CD14-positive monocyte (primary cell): ENCODE results near the gene RIN2. TPM values are rescaled to one million over a fixed set of nuclear protein-coding genes. Genes with fewer than 3 reads are reported as not detected.

Source experiments
- DNase-seq, 3 donors: peaks; one replicate each; pipeline ENCODE4 v3.0.0-alpha.2; 2011 to 2022
- H2AFZ ChIP-seq: 2 replicates; pipeline ENCODE4 v1.6.0; 2012; ENCODE audit warnings: mild to moderate bottlenecking, low read depth, low read length, inconsistent platforms; ENCODE audit not compliant: insufficient read depth, poor library complexity, severe bottlenecking
- H3K27ac ChIP-seq, 2 donors: 1 replicate in 1 of 2; 2 replicates in 1 of 2; pipeline ENCODE4 v1.5.1; 2012 to 2013; ENCODE audit warnings: low read length in 2 of 2, control low read depth in 1 of 2, inconsistent platforms in 1 of 2, low read depth in 1 of 2, mild to moderate bottlenecking in 1 of 2
- H3K27me3 ChIP-seq, 2 donors: one replicate each; pipeline versions ENCODE4 v1.6.0 to v1.6.1; 2011 to 2013; ENCODE audit warnings: low read length in 2 of 2; ENCODE audit not compliant: control insufficient read depth in 2 of 2, insufficient read depth in 2 of 2
- H3K36me3 ChIP-seq, 2 donors: replicated peaks in 1 of 2; 1 replicate in 1 of 2; 2 replicates in 1 of 2; pipeline versions ENCODE4 v1.5.1 to v1.6.1; 2012 to 2013; ENCODE audit warnings: low read length in 2 of 2, control low read depth in 1 of 2, inconsistent platforms in 1 of 2, mild to moderate bottlenecking in 1 of 2; ENCODE audit not compliant: insufficient read depth in 2 of 2, control insufficient read depth in 1 of 2
- H3K4me1 ChIP-seq, 2 donors: 1 replicate in 1 of 2; 2 replicates in 1 of 2; pipeline versions ENCODE4 v1.5.1 to v1.6.1; 2012 to 2013; ENCODE audit warnings: low read length in 2 of 2, control low read depth in 1 of 2, inconsistent platforms in 1 of 2, mild to moderate bottlenecking in 1 of 2, moderate library complexity in 1 of 2; ENCODE audit not compliant: insufficient read depth in 2 of 2, control insufficient read depth in 1 of 2
- H3K4me2 ChIP-seq: replicated peaks from 2 replicates; pipeline ENCODE3; 2012; ENCODE audit warnings: low read length, moderate library complexity, mild to moderate bottlenecking; ENCODE audit not compliant: poor library complexity, severe bottlenecking; ENCODE audit errors: extremely low read depth
- H3K4me3 ChIP-seq, 3 experiments: fragments of 200-600 bp in 1 of 3; sonication (generic) in 1 of 3; replicated peaks in 1 of 3; 1 replicate in 2 of 3; 2 replicates in 1 of 3; pipeline ENCODE4 v1.5.1; 2011 to 2013; ENCODE audit warnings: low read length in 3 of 3, mild to moderate bottlenecking in 3 of 3, control low read depth in 2 of 3, low read depth in 2 of 3, inconsistent platforms in 1 of 3, moderate library complexity in 1 of 3
- H3K79me2 ChIP-seq: 2 replicates; pipeline ENCODE4 v1.6.0; 2012; ENCODE audit warnings: mild to moderate bottlenecking, control low read depth, inconsistent platforms, low read length, moderate library complexity; ENCODE audit not compliant: insufficient read depth
- H3K9ac ChIP-seq: 2 replicates; pipeline ENCODE4 v1.6.0; 2017; ENCODE audit warnings: low read length, mild to moderate bottlenecking; ENCODE audit not compliant: insufficient read depth, poor library complexity, severe bottlenecking
- H3K9me3 ChIP-seq, 2 donors: replicated peaks in 1 of 2; 1 replicate in 1 of 2; 2 replicates in 1 of 2; pipeline versions ENCODE4 v1.5.1 to v1.6.1; 2012 to 2013; ENCODE audit warnings: low read length in 2 of 2, control low read depth in 1 of 2; ENCODE audit not compliant: control insufficient read depth in 1 of 2, insufficient read depth in 1 of 2
- H4K20me1 ChIP-seq: 2 replicates; pipeline ENCODE4 v1.6.0; 2012; ENCODE audit warnings: mild to moderate bottlenecking, low read length, control low read depth, moderate library complexity; ENCODE audit not compliant: insufficient read depth
- H3K27ac Mint-ChIP-seq, 7 donors: one replicate each; pipeline ENCODE4 v1.8.0; 2020; ENCODE audit warnings: mild to moderate bottlenecking in 7 of 7, mixed read lengths in 7 of 7, moderate library complexity in 6 of 7, inconsistent platforms in 2 of 7
- H3K27me3 Mint-ChIP-seq, 3 donors: one replicate each; pipeline ENCODE4 v1.8.0; 2021 to 2022; ENCODE audit warnings: low read depth in 3 of 3, mild to moderate bottlenecking in 3 of 3, mixed read lengths in 3 of 3, moderate library complexity in 3 of 3, inconsistent platforms in 1 of 3
- H3K36me3 Mint-ChIP-seq, 2 donors: one replicate each; pipeline ENCODE4 v1.8.0; 2020; ENCODE audit warnings: mixed read lengths in 2 of 2, inconsistent platforms in 1 of 2, mild to moderate bottlenecking in 1 of 2
- H3K4me1 Mint-ChIP-seq: one replicate; pipeline ENCODE4 v1.8.0; 2020; ENCODE audit warnings: mild to moderate bottlenecking, mixed read lengths
- H3K4me3 Mint-ChIP-seq, 2 donors: one replicate each; pipeline ENCODE4 v1.8.0; 2020; ENCODE audit warnings: mild to moderate bottlenecking in 2 of 2, mixed read lengths in 2 of 2, moderate library complexity in 1 of 2
- H3K9me3 Mint-ChIP-seq, 7 donors: one replicate each; pipeline ENCODE4 v1.8.0; 2020 to 2022; ENCODE audit warnings: mixed read lengths in 7 of 7, mild to moderate bottlenecking in 6 of 7, moderate library complexity in 6 of 7, inconsistent platforms in 2 of 7
- CTCF ChIP-seq: fragments of 200-600 bp; IDR thresholded peaks from one replicate; pipeline ENCODE4 v1.8.0; 2022; ENCODE audit warnings: antibody characterized with exemption, mild to moderate bottlenecking
- WGBS: methylation state at CpG from one replicate; pipeline ENCODE4 v1.1.5; 2013; ENCODE audit warnings: missing lambda C conversion rate; ENCODE audit not compliant: insufficient coverage; 5-methylcytosine and 5-hydroxymethylcytosine counted together
- intact Hi-C, 2 donors: fragments of 100-400 bp; cut with micrococcal nuclease; formaldehyde crosslinking; loops; one replicate each; pipeline versions ENCODE4 v1.15.0 to v1.15.1; 2023
- polyA plus RNA-seq, 3 donors: library from polyadenylated mRNA; depleted of rRNA in 1 of 3; unstranded in 2 of 3; stranded (reverse) in 1 of 3; fragments of 300-500 nt in 2 of 3; fragments of >200 nt in 1 of 3; fragmentation: Illumina TruSeq in 2 of 3; gene quantifications; 1 replicate in 2 of 3; 2 replicates in 1 of 3; pipeline ENCODE4 v1.2.3, GENCODE V29; 2012 to 2021

The RIN2 gene
- polyA plus RNA-seq, 3 donors: 5.6 to 25.4 (median 15.4) TPM

GRCh38 chr20:19727251-19727847 lies 30.7 kb upstream of the RIN2 start:
- no peaks in the 10 kb centered on the region for H3K36me3 Mint-ChIP-seq
- Histone ChIP-seq H3K4me3 (no peak overlapping the region), H3K9me3 (no peaks in the 10 kb centered on the region), H3K79me2 (no peaks in the 10 kb centered on the region), H3K27me3 (no peaks in the 10 kb centered on the region), H2AFZ (no peak overlapping the region), H4K20me1 (no peaks in the 10 kb centered on the region), H3K4me1 (peaks cover 22 to 26% of the 10 kb centered on the region in 2 donors), H3K27ac (no peak overlapping the region), H3K9ac (no peak overlapping the region), H3K36me3 (no peaks in the 10 kb centered on the region), H3K4me2 (no peak overlapping the region)
- no peak for TF ChIP-seq CTCF
- 85% methylated on average over 10 of the region's 10 CpGs for WGBS
- H3K27ac Mint-ChIP-seq: peak overlapping the region in 1 of 7 donors; percentile 25
- H3K4me3 Mint-ChIP-seq: no peak overlapping the region
- H3K27me3 Mint-ChIP-seq: peaks cover 0 to 3% (median 3%) of the 10 kb centered on the region in 3 donors
- intact Hi-C loops: loop anchor here in 1 of 2 donors (5.0 kb wide), 1 partner anchor 35 kb away; no protein-coding TSS in a partner anchor
- H3K4me1 Mint-ChIP-seq: peaks cover 26% of the 10 kb centered on the region
- DNase-seq: no peak
- peaks cover 0 to 5% (median 1%) of the 10 kb centered on the region in 7 donors for H3K9me3 Mint-ChIP-seq

- Histone ChIP-seq H3K4me1 (peaks cover 21 to 25% of the 10 kb centered on the region in 2 donors), H3K27me3 (no peaks in the 10 kb centered on the region), H2AFZ (no peak overlapping the region), H3K9ac (no peak overlapping the region), H3K79me2 (no peaks in the 10 kb centered on the region), H3K27ac (no peak overlapping the region), H3K9me3 (no peaks in the 10 kb centered on the region), H3K4me2 (no peak overlapping the region), H3K36me3 (no peaks in the 10 kb centered on the region), H4K20me1 (no peaks in the 10 kb centered on the region), H3K4me3 (no peak overlapping the region)
- intact Hi-C loops: loop anchor here in 1 of 2 donors (5.0 kb wide), 1 partner anchor 33 kb away; no protein-coding TSS in a partner anchor
- TF ChIP-seq CTCF: no peak
- Mint-ChIP-seq H3K36me3 (no peaks in the 10 kb centered on the region), H3K9me3 (peaks cover 0 to 5% (median 1%) of the 10 kb centered on the region in 7 donors), H3K4me1 (peaks cover 26% of the 10 kb centered on the region), H3K4me3 (peak overlapping the region in 1 of 2 donors; percentile 31), H3K27ac (peak overlapping the region in 2 of 7 donors; percentile 0 to 38), H3K27me3 (peaks cover 0 to 3% (median 0%) of the 10 kb centered on the region in 3 donors)
- DNase-seq: no peak
- 100% methylated on average over 1 of the region's 4 CpGs for WGBS
Measured at GRCh38 chr20:19729672-19730071, 28.4 kb upstream of the RIN2 start.
